Embryonic facial prominence (tissue), 1 donor: Measurements from ENCODE around the gene HSF2.
A peak's percentile ranks its signal among the peaks of the same experiment; 100 is the strongest.

ENCODE experiments used
- DNase-seq: peaks from one replicate; pipeline ENCODE4 v3.0.0-alpha.2; 2016; ENCODE audit errors: extremely low spot score

HSF2 gene

GRCh38 chr6:122399348-122400120 is at the start of gene HSF2:
TSS of gene HSF2 (plus strand) at chr6:122399652. CDS start at chr6:122399738, 86 bp downstream.
- peak; percentile 95 for DNase-seq

- no peak for DNase-seq
These were observed 46.3 kb upstream of the HSF2 start for GRCh38 chr6:122352981-122353664.

GRCh38 chr6:122360809-122361208 is 38.6 kb upstream of the HSF2 start:
- no peak for DNase-seq

GRCh38 chr6:122361314-122361979 is 38.0 kb upstream of the HSF2 start:
- no peak for DNase-seq

- DNase-seq, result no peak
These were observed 35.5 kb upstream of the HSF2 start for GRCh38 chr6:122363769-122364483.

GRCh38 chr6:122365775-122366403 is 33.6 kb upstream of the HSF2 start:
- no peak for DNase-seq

GRCh38 chr6:122367171-122367570 is 32.3 kb upstream of the HSF2 start:
- no peak for DNase-seq

GRCh38 chr6:122369536-122369935 is 29.9 kb upstream of the HSF2 start:
- DNase-seq, result no peak

GRCh38 chr6:122372647-122373046 is 26.8 kb upstream of the HSF2 start:
- no peak for DNase-seq

- no peak for DNase-seq
These were observed 25.1 kb upstream of the HSF2 start for GRCh38 chr6:122374307-122374706.

GRCh38 chr6:122376246-122376645 is 23.2 kb upstream of the HSF2 start:
- no peak for DNase-seq

- DNase-seq, result peak; percentile 80
These were observed 17.8 kb upstream of the HSF2 start for GRCh38 chr6:122381494-122382265.

- no peak for DNase-seq
These were observed 13.4 kb upstream of the HSF2 start for GRCh38 chr6:122385857-122386612.

GRCh38 chr6:122388945-122389344 is 10.5 kb upstream of the HSF2 start:
- no peak for DNase-seq

- DNase-seq, result peak; percentile 59
These were observed 9.6 kb upstream of the HSF2 start for GRCh38 chr6:122389704-122390372.

GRCh38 chr6:122392564-122393350 is 6.7 kb upstream of the HSF2 start:
- no peak for DNase-seq

- no peak for DNase-seq
These were observed 6.0 kb upstream of the HSF2 start for GRCh38 chr6:122393351-122393896.

- no peak for DNase-seq
These were observed 5.4 kb upstream of the HSF2 start for GRCh38 chr6:122394016-122394415.

- DNase-seq, result no peak
These were observed 451 bp upstream of the HSF2 start for GRCh38 chr6:122399055-122399347.
